HCT116 (cell line): Measurements from ENCODE around the gene BAIAP2L1. TPM values are rescaled to one million over a fixed set of nuclear protein-coding genes. Genes with fewer than 3 reads are reported as not detected.

ENCODE experiments used
- ATAC-seq: fragments of 200-7000 bp; cut with Tn5 transposase; 2 replicates; pipeline ENCODE4 v1.9.1; 2020; ENCODE audit warnings: mild to moderate bottlenecking, moderate library complexity
- BruUV-seq: library from RNA; stranded (reverse); fragments of 400-500 nt; replicated peaks from 2 replicates; lab custom pipeline; 2021; lab: Mats Ljungman, UMichigan
- CTCF ChIA-PET: fragments of 300-600 bp; sonication (Branson Sonifier 250); formaldehyde crosslinking; loops from one replicate; lab custom pipeline; 2021; ENCODE audit warnings: antibody characterized with exemption; lab: Charles Lee
- POLR2A ChIA-PET: fragments of 300-600, 350-600 bp; sonication (Branson Sonifier 250); formaldehyde crosslinking; loops from one replicate; lab custom pipeline; 2021; ENCODE audit warnings: antibody characterized with exemption; lab: Charles Lee
- RAD21 ChIA-PET, 2 experiments: fragments of 300-600 bp; sonication (Branson Sonifier 250); formaldehyde crosslinking; loops; one replicate each; lab custom pipeline; 2023; ENCODE audit warnings: low total read pairs in 2 of 2; ENCODE audit not compliant: uncharacterized antibody in 2 of 2, unreplicated experiment in 2 of 2, low non-redundant PET in 1 of 2; lab: Charles Lee
- DNase-seq: peaks from one replicate; pipeline ENCODE4 v3.0.0-alpha.2; 2010; ENCODE audit warnings: low read depth, low spot score
- H2AFZ ChIP-seq: fragments of 200-600 bp; shearing (Covaris generic), sonication (generic); 2 replicates; pipeline ENCODE4 v1.6.1; 2017; ENCODE audit warnings: low read depth, mixed run types, mixed read lengths, antibody characterized with exemption, low read length; ENCODE audit not compliant: poor library complexity, severe bottlenecking
- H3K27ac ChIP-seq: 2 replicates; pipeline ENCODE4 v1.5.1; 2012; ENCODE audit warnings: low read depth, low read length
- H3K27me3 ChIP-seq: fragments of 200-600 bp; sonication (generic); 2 replicates; pipeline ENCODE4 v1.6.1; 2016; ENCODE audit warnings: mixed run types, low read length, mixed read lengths; ENCODE audit not compliant: insufficient read depth
- H3K36me3 ChIP-seq, 2 experiments: fragments of 200-500 bp in 1 of 2; fragments of 200-600 bp in 1 of 2; sonication (Bioruptor generic) in 1 of 2; sonication (generic) in 1 of 2; 2 replicates each; pipeline versions ENCODE4 v1.5.1 to v1.6.1; 2014 to 2016; ENCODE audit warnings: low read length in 2 of 2, inconsistent platforms in 1 of 2, mixed read lengths in 1 of 2, mixed run types in 1 of 2; ENCODE audit not compliant: insufficient read depth in 2 of 2, control insufficient read depth in 1 of 2
- H3K4me1 ChIP-seq, 2 experiments: fragments of 200-600 bp in 1 of 2; sonication (generic) in 1 of 2; 2 replicates each; pipeline versions ENCODE4 v1.5.1 to v1.6.1; 2012 to 2017; ENCODE audit warnings: low read length in 2 of 2, inconsistent platforms in 1 of 2, mild to moderate bottlenecking in 1 of 2, mixed read lengths in 1 of 2, mixed run types in 1 of 2, moderate library complexity in 1 of 2; ENCODE audit not compliant: insufficient read depth in 2 of 2, control insufficient read depth in 1 of 2
- H3K4me2 ChIP-seq: fragments of 200-600 bp; sonication (generic); 2 replicates; pipeline ENCODE4 v1.6.1; 2017; ENCODE audit warnings: mixed run types, low read length, mixed read lengths
- H3K4me3 ChIP-seq, 2 experiments: fragments of 200-600 bp in 1 of 2; sonication (generic) in 1 of 2; replicated peaks in 1 of 2; 2 replicates each; pipeline ENCODE4 v1.5.1; 2011 to 2016; ENCODE audit warnings: low read length in 2 of 2, control low read depth in 1 of 2, low read depth in 1 of 2, mild to moderate bottlenecking in 1 of 2, mixed read lengths in 1 of 2, mixed run types in 1 of 2
- H3K79me2 ChIP-seq: fragments of 200-600 bp; sonication (generic); 2 replicates; pipeline ENCODE4 v1.6.1; 2017; ENCODE audit warnings: mild to moderate bottlenecking, mixed run types, low read length, moderate library complexity, mixed read lengths; ENCODE audit not compliant: insufficient read depth
- H3K9ac ChIP-seq: fragments of 200-600 bp; sonication (generic); 2 replicates; pipeline ENCODE4 v1.6.1; 2016; ENCODE audit warnings: low read length, mixed read lengths
- H3K9me2 ChIP-seq: fragments of 200-600 bp; sonication (generic), shearing (Covaris generic); 2 replicates; pipeline ENCODE4 v1.6.1; 2017; ENCODE audit warnings: mixed run types, mild to moderate bottlenecking, moderate library complexity; ENCODE audit not compliant: insufficient read depth
- H3K9me3 ChIP-seq, 2 experiments: fragments of 200-500 bp in 1 of 2; fragments of 200-600 bp in 1 of 2; sonication (Bioruptor generic) in 1 of 2; sonication (generic) in 1 of 2; 2 replicates each; pipeline ENCODE4 v1.6.1; 2014 to 2017; ENCODE audit warnings: low read length in 2 of 2, mixed read lengths in 2 of 2, inconsistent platforms in 1 of 2, low read depth in 1 of 2, mild to moderate bottlenecking in 1 of 2, mixed run types in 1 of 2, moderate library complexity in 1 of 2; ENCODE audit not compliant: control insufficient read depth in 1 of 2, insufficient read depth in 1 of 2
- H4K20me1 ChIP-seq: fragments of 200-600 bp; sonication (generic), shearing (Covaris generic); 2 replicates; pipeline ENCODE4 v1.6.1; 2017; ENCODE audit warnings: mixed run types, mild to moderate bottlenecking, moderate library complexity; ENCODE audit not compliant: insufficient read depth
- CBX3 ChIP-seq: IDR thresholded peaks from 2 replicates; pipeline ENCODE4 v1.6.1; 2012; ENCODE audit warnings: low read depth
- CEBPB ChIP-seq: IDR thresholded peaks from 2 replicates; pipeline ENCODE4 v1.6.1; 2012; ENCODE audit warnings: low read depth
- EGR1 ChIP-seq: IDR thresholded peaks from 2 replicates; pipeline ENCODE4 v1.6.1; 2012; ENCODE audit warnings: low read depth
- ELF1 ChIP-seq: IDR thresholded peaks from 2 replicates; pipeline ENCODE4 v1.6.1; 2012; ENCODE audit warnings: low read depth, borderline replicate concordance
- EZH2 ChIP-seq: fragments of 200-600 bp; sonication (generic); IDR thresholded peaks from 2 replicates; pipeline ENCODE4 v1.6.1; 2017; ENCODE audit warnings: antibody characterized with exemption, mixed run types
- EZH2phosphoT487 ChIP-seq: fragments of 200-600 bp; IDR thresholded peaks from 2 replicates; pipeline ENCODE4 v1.6.1; 2018; ENCODE audit warnings: antibody characterized with exemption, borderline replicate concordance
- FOSL1 ChIP-seq: IDR thresholded peaks from 2 replicates; pipeline ENCODE4 v1.6.1; 2012; ENCODE audit warnings: low read depth
- JUND ChIP-seq: IDR thresholded peaks from 2 replicates; pipeline ENCODE4 v1.6.1; 2012
- MAX ChIP-seq: IDR thresholded peaks from 2 replicates; pipeline ENCODE4 v1.6.1; 2012
- POLR2AphosphoS5 ChIP-seq: IDR thresholded peaks from 2 replicates; pipeline ENCODE4 v1.6.1; 2011; ENCODE audit warnings: mild to moderate bottlenecking, low read depth, low read length, moderate library complexity
- RAD21 ChIP-seq: IDR thresholded peaks from 2 replicates; pipeline ENCODE4 v1.6.1; 2012; ENCODE audit warnings: low read depth, mild to moderate bottlenecking
- SIN3A ChIP-seq: IDR thresholded peaks from 2 replicates; pipeline ENCODE4 v1.6.1; 2012; ENCODE audit warnings: low read depth
- SP1 ChIP-seq: IDR thresholded peaks from 2 replicates; pipeline ENCODE4 v1.6.1; 2012; ENCODE audit warnings: low read depth
- TCF7L2 ChIP-seq: IDR thresholded peaks from 2 replicates; pipeline ENCODE4 v1.7.0; 2011; ENCODE audit warnings: borderline replicate concordance, inconsistent platforms; ENCODE audit not compliant: insufficient read depth, insufficient read length; ENCODE audit errors: extremely low read depth
- ZBTB33 ChIP-seq: IDR thresholded peaks from 2 replicates; pipeline ENCODE4 v1.6.1; 2011; ENCODE audit warnings: mild to moderate bottlenecking, low read length, moderate library complexity; ENCODE audit not compliant: insufficient replicate concordance; ENCODE audit errors: extremely low read depth
- ZFX ChIP-seq: fragments of 450-650 bp; IDR thresholded peaks from 2 replicates; pipeline ENCODE4 v1.6.1; 2017
- ZNF274 ChIP-seq: fragments of 200-500 bp; sonication (Bioruptor generic); IDR thresholded peaks from 2 replicates; pipeline ENCODE4 v1.6.1; 2014; ENCODE audit warnings: mild to moderate bottlenecking, low read depth, low read length, inconsistent platforms
- intact Hi-C: fragments of 100-400 bp; cut with micrococcal nuclease; formaldehyde crosslinking; loops from 2 replicates; pipeline ENCODE4 v1.10.0; 2022
- total RNA-seq: library from RNA; stranded (reverse); gene quantifications from one replicate; pipeline ENCODE4 v1.2.1, GENCODE V29; 2021; ENCODE audit not compliant: unreplicated experiment

BAIAP2L1 gene
- total RNA-seq, 1 experiment from 2014 or later: 61.2 TPM

DNA sequence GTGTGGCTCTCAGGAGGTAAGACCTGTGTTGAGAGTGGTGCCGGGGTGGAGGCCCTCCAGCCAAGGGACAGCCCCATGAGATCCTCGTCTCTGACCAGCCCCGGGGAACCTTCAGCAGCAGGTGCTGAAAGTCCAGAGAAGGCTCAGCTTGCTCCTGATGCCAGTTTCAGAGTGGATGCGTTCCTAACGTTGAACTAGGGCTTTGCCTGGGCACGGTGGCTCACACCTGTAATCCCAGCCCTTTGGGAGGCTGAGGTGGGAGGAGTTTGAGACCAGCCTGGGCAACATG is 45.7 kb downstream of the BAIAP2L1 start:
- peak; percentile 35 for ATAC-seq
- peak overlapping the region; percentile 64 for H3K9ac ChIP-seq
- intact Hi-C loops: loop anchor here (2.0 kb wide), 2 partner anchors 16 to 46 kb away; partner anchors contain the start of gene BAIAP2L1

GRCh38 chr7:98354511-98355249 is 46.2 kb downstream of the BAIAP2L1 start:
- ATAC-seq: peak; percentile 90
- H3K9me2 ChIP-seq: no peaks in the 10 kb centered on the region
- H3K4me3 ChIP-seq: peak overlapping the region; percentile 28 to 49
- CTCF ChIA-PET: interaction anchor here (2.4 kb wide), 1 partner anchor 47 kb away, joined by 9 read pairs; the partner anchor contains the start of gene BAIAP2L1
- no peak overlapping the region for H2AFZ ChIP-seq
- 0 out of 2 replicates have a peak, but pooled peaks cover 4% of the 10 kb centered on the region for H4K20me1 ChIP-seq
- H3K79me2 ChIP-seq: peaks cover 54% of the 10 kb centered on the region
- H3K36me3 ChIP-seq: 0 out of 4 replicates have a peak, but pooled peaks cover 0 to 2% of the 10 kb centered on the region in 2 experiments
- intact Hi-C loops: loop anchor here (1.0 to 5.0 kb wide), 4 partner anchors 16 to 468 kb away; partner anchors contain the start of gene BAIAP2L1
- H3K9me3 ChIP-seq: no peaks in the 10 kb centered on the region
- H3K9ac ChIP-seq: peak overlapping the region; percentile 64
- H3K27me3 ChIP-seq: no peaks in the 10 kb centered on the region
- peak; percentile 91 for DNase-seq
- H3K4me1 ChIP-seq: peaks cover 63 to 84% of the 10 kb centered on the region in 2 experiments
- H3K27ac ChIP-seq: peak overlapping the region; percentile 87
- BruUV-seq: no TSS peak
- H3K4me2 ChIP-seq: peak overlapping the region; percentile 82
- POLR2A ChIA-PET: interaction anchor here (0.8 kb wide), 1 partner anchor 43 kb away, joined by 3 read pairs; no protein-coding TSS in a partner anchor
- RAD21 ChIA-PET: interaction anchor here in 1 of 2 experiments (1.6 kb wide), 1 partner anchor 46 kb away, joined by 6 read pairs; the partner anchor contains the start of gene BAIAP2L1
- TF ChIP-seq TCF7L2: peak; percentile 59
- peak; percentile 98 for TF ChIP-seq CBX3
- TF ChIP-seq EZH2: no peak
- peak; percentile 98 for TF ChIP-seq SP1
- no peak for TF ChIP-seq EGR1
- no peak for TF ChIP-seq EZH2phosphoT487
- peak; percentile 86 for TF ChIP-seq CEBPB
- 0 out of 2 replicates have a peak, but pooled peaks have one; percentile 44 for TF ChIP-seq MAX
- peak; percentile 14; the same call in 1 of the 2 replicates for TF ChIP-seq ZFX
- peak; percentile 42; the same call in 1 of the 2 replicates for TF ChIP-seq RAD21
- TF ChIP-seq JUND: peak; percentile 97
- TF ChIP-seq SIN3A: peak; percentile 95
- TF ChIP-seq ELF1: no peak
- peak; percentile 69 for TF ChIP-seq ZBTB33
- no peak for TF ChIP-seq ZNF274

More for the DNA sequence above, 45.7 kb downstream of the BAIAP2L1 start:
- H3K36me3 ChIP-seq: 0 out of 4 replicates have a peak, but pooled peaks cover 0 to 2% of the 10 kb centered on the region in 2 experiments
- H3K4me3 ChIP-seq: peak overlapping the region; percentile 11 to 49; a peak in 3 of 4 replicates
- no peak overlapping the region for H2AFZ ChIP-seq
- no peaks in the 10 kb centered on the region for H3K9me3 ChIP-seq
- CTCF ChIA-PET: interaction anchor here (2.4 kb wide), 1 partner anchor 46 kb away, joined by 9 read pairs; the partner anchor contains the start of gene BAIAP2L1
- 0 out of 2 replicates have a peak, but pooled peaks cover 4% of the 10 kb centered on the region for H4K20me1 ChIP-seq
- H3K27me3 ChIP-seq: no peaks in the 10 kb centered on the region
- DNase-seq: no peak
- TF ChIP-seq CEBPB: no peak
- TF ChIP-seq FOSL1: no peak
- TF ChIP-seq RAD21: no peak
- no peak for TF ChIP-seq POLR2AphosphoS5
- no peak for TF ChIP-seq SP1
- no peak for TF ChIP-seq ELF1
- no peak for TF ChIP-seq JUND
- POLR2A ChIA-PET: interaction anchor here (0.7 kb wide), 1 partner anchor 17 kb away, joined by 3 read pairs; no protein-coding TSS in a partner anchor
- H3K27ac ChIP-seq: peak overlapping the region; percentile 87
- BruUV-seq: no TSS peak
- H3K9me2 ChIP-seq: no peaks in the 10 kb centered on the region
- peaks cover 66 to 84% of the 10 kb centered on the region in 2 experiments for H3K4me1 ChIP-seq
- RAD21 ChIA-PET: no interaction called here
- H3K4me2 ChIP-seq: peak overlapping the region; percentile 82
- H3K79me2 ChIP-seq: peaks cover 51% of the 10 kb centered on the region
